ENCODE measurements around the gene MAP3K3.

The MAP3K3 gene

GRCh38 chr17:63621684-63622573 lies at the start of gene MAP3K3:
TSS of gene MAP3K3 (plus strand) at chr17:63622417. CDS start at chr17:63622760, 343 bp downstream.
- no peaks in the 10 kb centered on the region for H3K27me3 ChIP-seq (ENCODE audit: insufficient read depth, low read length, poor library complexity, severe bottlenecking)
- H3F3A ChIP-seq (ENCODE audit: low read depth), result peaks cover 9% of the 10 kb centered on the region; the same call in 1 of the 2 replicates
- peak; percentile 38 for TF ChIP-seq CTCF (conservative IDR thresholded peaks at IDR 0.05; ENCODE audit: low read length)
- no peak for TF ChIP-seq EZH2phosphoT487 (IDR thresholded peaks at IDR 0.05; ENCODE audit: borderline replicate concordance)
- H3K9me3 ChIP-seq (ENCODE audit: insufficient read depth, low read depth, low read length), result no peaks in the 10 kb centered on the region
- peak within 1 kb of the TSS; percentile 76 for H3K9ac ChIP-seq (ENCODE audit: low read depth, low read length, poor library complexity, severe bottlenecking)
- peaks cover 40% of the 10 kb centered on the region for H4K20me1 ChIP-seq (ENCODE audit: insufficient read depth, low read length, poor library complexity, severe bottlenecking)
- peak within 1 kb of the TSS; percentile 98 for H3K4me2 ChIP-seq (ENCODE audit: low read depth, low read length, poor library complexity, severe bottlenecking)
- H3K4me1 ChIP-seq (ENCODE audit: insufficient read depth, low read length, poor library complexity, severe bottlenecking), result peaks cover 47% of the 10 kb centered on the region
- no peaks in the 10 kb centered on the region for H3K36me3 ChIP-seq (ENCODE audit: insufficient read depth, low read length)
- peak within 1 kb of the TSS; percentile 81 for H2AFZ ChIP-seq (ENCODE audit: low read length)
- H3K4me3 ChIP-seq (ENCODE audit: low read length, poor library complexity, severe bottlenecking), result peak within 1 kb of the TSS; percentile 83
- H3K79me2 ChIP-seq (ENCODE audit: insufficient read depth, low read length), result peaks cover 40% of the 10 kb centered on the region
- H3K9me2 ChIP-seq (replicated peaks; ENCODE audit: low read depth, low read length), result no peaks in the 10 kb centered on the region

GRCh38 chr17:63573634-63574033 lies 48.6 kb upstream of the MAP3K3 start:
- H3K4me2 ChIP-seq (ENCODE audit: low read depth, low read length, poor library complexity, severe bottlenecking), result no peak overlapping the region
- peaks cover 7% of the 10 kb centered on the region for H3K4me1 ChIP-seq (ENCODE audit: insufficient read depth, low read length, poor library complexity, severe bottlenecking)
- H3K27me3 ChIP-seq (ENCODE audit: insufficient read depth, low read length, poor library complexity, severe bottlenecking), result no peaks in the 10 kb centered on the region
- no peaks in the 10 kb centered on the region for H3K9me2 ChIP-seq (replicated peaks; ENCODE audit: low read depth, low read length)
- H3F3A ChIP-seq (ENCODE audit: low read depth), result no peaks in the 10 kb centered on the region
- H2AFZ ChIP-seq (ENCODE audit: low read length), result no peak overlapping the region
- peaks cover 28% of the 10 kb centered on the region; the same call in 1 of the 2 replicates for H3K36me3 ChIP-seq (ENCODE audit: insufficient read depth, low read length)
- H3K9ac ChIP-seq (ENCODE audit: low read depth, low read length, poor library complexity, severe bottlenecking), result no peak overlapping the region
- peaks cover 97% of the 10 kb centered on the region for H3K79me2 ChIP-seq (ENCODE audit: insufficient read depth, low read length)
- H3K4me3 ChIP-seq (ENCODE audit: low read length, poor library complexity, severe bottlenecking), result no peak overlapping the region
- no peaks in the 10 kb centered on the region for H3K9me3 ChIP-seq (ENCODE audit: insufficient read depth, low read depth, low read length)
- 0 out of 2 replicates have a peak, but pooled peaks have one; percentile 18 for TF ChIP-seq CTCF (conservative IDR thresholded peaks at IDR 0.05; ENCODE audit: low read length)
- no peak for TF ChIP-seq EZH2phosphoT487 (IDR thresholded peaks at IDR 0.05; ENCODE audit: borderline replicate concordance)
- H4K20me1 ChIP-seq (ENCODE audit: insufficient read depth, low read length, poor library complexity, severe bottlenecking), result peaks cover 66% of the 10 kb centered on the region

GRCh38 chr17:63578027-63578768 lies 44.0 kb upstream of the MAP3K3 start:
- H2AFZ ChIP-seq (ENCODE audit: low read length), result no peak overlapping the region
- TF ChIP-seq CTCF (conservative IDR thresholded peaks at IDR 0.05; ENCODE audit: low read length) (no peak), EZH2phosphoT487 (IDR thresholded peaks at IDR 0.05; ENCODE audit: borderline replicate concordance) (no peak)
- H3K36me3 ChIP-seq (ENCODE audit: insufficient read depth, low read length), result peaks cover 59% of the 10 kb centered on the region; the same call in 1 of the 2 replicates
- no peaks in the 10 kb centered on the region for H3K9me2 ChIP-seq (replicated peaks; ENCODE audit: low read depth, low read length)
- H3F3A ChIP-seq (ENCODE audit: low read depth), result no peaks in the 10 kb centered on the region
- no peaks in the 10 kb centered on the region for H3K9me3 ChIP-seq (ENCODE audit: insufficient read depth, low read depth, low read length)
- no peaks in the 10 kb centered on the region for H3K4me1 ChIP-seq (ENCODE audit: insufficient read depth, low read length, poor library complexity, severe bottlenecking)
- H3K79me2 ChIP-seq (ENCODE audit: insufficient read depth, low read length), result peaks cover 62% of the 10 kb centered on the region
- H3K9ac ChIP-seq (ENCODE audit: low read depth, low read length, poor library complexity, severe bottlenecking), result no peak overlapping the region
- H4K20me1 ChIP-seq (ENCODE audit: insufficient read depth, low read length, poor library complexity, severe bottlenecking), result peaks cover 32% of the 10 kb centered on the region
- H3K4me3 ChIP-seq (ENCODE audit: low read length, poor library complexity, severe bottlenecking), result no peak overlapping the region
- no peak overlapping the region for H3K4me2 ChIP-seq (ENCODE audit: low read depth, low read length, poor library complexity, severe bottlenecking)
- H3K27me3 ChIP-seq (ENCODE audit: insufficient read depth, low read length, poor library complexity, severe bottlenecking), result no peaks in the 10 kb centered on the region

Measured in Loucy (cell line).